Lung (tissue), 12 donors: ENCODE results near the gene FAM13A. TPM values are rescaled to one million over a fixed set of nuclear protein-coding genes. Genes with fewer than 3 reads are reported as not detected.

Source experiments
- ATAC-seq: fragments of 200-7000 bp; cut with Tn5 transposase; one replicate; pipeline ENCODE4 v1.9.1; 2020; ENCODE audit warnings: moderate number of reproducible peaks; ENCODE audit not compliant: insufficient read depth, low FRiP score
- DNase-seq, 3 donors: peaks; one replicate each; pipeline ENCODE4 v3.0.0-alpha.2; 2013 to 2017
- H3K27ac ChIP-seq, 2 donors: one replicate each; pipeline ENCODE4 v1.5.1; 2013; ENCODE audit warnings: mild to moderate bottlenecking in 2 of 2, moderate library complexity in 2 of 2, control low read depth in 1 of 2, inconsistent platforms in 1 of 2, low read depth in 1 of 2, low read length in 1 of 2
- H3K27me3 ChIP-seq, 3 donors: one replicate each; pipeline ENCODE4 v1.5.1; 2013; ENCODE audit warnings: low read length in 2 of 3; ENCODE audit not compliant: control insufficient read depth in 3 of 3, insufficient read depth in 3 of 3
- H3K36me3 ChIP-seq, 4 donors: one replicate each; pipeline ENCODE4 v1.5.1; 2013; ENCODE audit warnings: low read length in 4 of 4, mild to moderate bottlenecking in 1 of 4, moderate library complexity in 1 of 4; ENCODE audit not compliant: control insufficient read depth in 4 of 4, insufficient read depth in 4 of 4
- H3K4me1 ChIP-seq, 5 donors: one replicate each; pipeline ENCODE4 v1.5.1; 2013; ENCODE audit warnings: low read length in 5 of 5, mild to moderate bottlenecking in 2 of 5, moderate library complexity in 1 of 5; ENCODE audit not compliant: control insufficient read depth in 5 of 5, insufficient read depth in 5 of 5
- H3K4me3 ChIP-seq: one replicate; pipeline ENCODE4 v1.5.1; 2013; ENCODE audit warnings: mild to moderate bottlenecking, control low read depth, moderate library complexity
- H3K9ac ChIP-seq, 2 donors: one replicate each; pipeline ENCODE4 v1.5.1; 2013; ENCODE audit warnings: low read length in 2 of 2, control low read depth in 1 of 2; ENCODE audit not compliant: insufficient read depth in 1 of 2
- H3K9me3 ChIP-seq, 4 donors: one replicate each; pipeline ENCODE4 v1.5.1; 2013; ENCODE audit warnings: low read length in 3 of 4, mild to moderate bottlenecking in 1 of 4, moderate library complexity in 1 of 4; ENCODE audit not compliant: control insufficient read depth in 4 of 4, insufficient read depth in 3 of 4
- WGBS, 2 donors: extraction: QIAGEN DNeasy Blood & Tissue Kit; methylation state at CpG; one replicate each; pipeline ENCODE4 v1.1.7; 2013; 5-methylcytosine and 5-hydroxymethylcytosine counted together
- polyA plus RNA-seq, 2 donors: library from polyadenylated mRNA; stranded (reverse); fragments of 200-250 nt; gene quantifications; one replicate each; pipeline ENCODE4 v1.2.1, GENCODE V29; 2013
- total RNA-seq, 2 donors: library from RNA; depleted of rRNA in 1 of 2; stranded (reverse); fragments of >200 nt in 1 of 2; gene quantifications; one replicate each; pipeline ENCODE4 v1.2.1, GENCODE V29; 2014 to 2021
- TF ChIP-seq, protein P1 (sequence below): IDR thresholded peaks from 2 replicates; pipeline ENCODE4 v1.5.1; 2012; ENCODE audit warnings: mild to moderate bottlenecking; ENCODE audit errors: control extremely low read depth, extremely low read depth
- donor health status: control.
- donor health status: control.
- donor health status: Bipolar disorder and iron deficiency.
- donor health status: healthy.
- donor health status: DM: yes; HTN: yes; CAD: no.

Gene FAM13A
- total and polyA plus RNA-seq, 4 donors, result 9.2 to 122 (median 29.3) TPM

DNA sequence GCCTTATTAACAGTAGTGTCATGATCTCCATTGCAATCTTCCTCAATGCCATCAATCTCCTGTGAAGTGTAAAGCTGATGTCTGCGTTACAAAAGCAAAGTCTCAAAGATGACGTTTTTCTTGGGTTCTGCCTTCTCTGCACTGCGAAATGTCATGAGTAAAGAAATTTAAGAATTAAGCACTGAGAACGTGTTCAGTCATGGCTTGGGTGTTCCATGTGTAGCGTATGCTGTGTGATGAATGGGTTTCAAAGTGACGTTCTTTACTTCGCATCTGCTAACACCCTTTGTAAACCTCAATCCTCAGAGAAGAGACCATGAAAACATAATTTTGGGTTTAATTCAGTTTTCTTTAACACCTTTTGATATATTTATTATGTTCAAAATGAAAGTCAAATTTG, 360.4 kb downstream of the FAM13A start:
- Histone ChIP-seq H3K4me3 (no peak overlapping the region), H3K27ac (no peak overlapping the region), H3K4me1 (peaks cover 0 to 3% (median 0%) of the 10 kb centered on the region in 5 donors), H3K36me3 (peaks cover 0 to 6% (median 4%) of the 10 kb centered on the region in 4 donors), H3K27me3 (no peaks in the 10 kb centered on the region), H3K9me3 (no peaks in the 10 kb centered on the region), H3K9ac (peak overlapping the region in 1 of 2 donors; percentile 36)
- TF ChIP-seq, protein P1, sequence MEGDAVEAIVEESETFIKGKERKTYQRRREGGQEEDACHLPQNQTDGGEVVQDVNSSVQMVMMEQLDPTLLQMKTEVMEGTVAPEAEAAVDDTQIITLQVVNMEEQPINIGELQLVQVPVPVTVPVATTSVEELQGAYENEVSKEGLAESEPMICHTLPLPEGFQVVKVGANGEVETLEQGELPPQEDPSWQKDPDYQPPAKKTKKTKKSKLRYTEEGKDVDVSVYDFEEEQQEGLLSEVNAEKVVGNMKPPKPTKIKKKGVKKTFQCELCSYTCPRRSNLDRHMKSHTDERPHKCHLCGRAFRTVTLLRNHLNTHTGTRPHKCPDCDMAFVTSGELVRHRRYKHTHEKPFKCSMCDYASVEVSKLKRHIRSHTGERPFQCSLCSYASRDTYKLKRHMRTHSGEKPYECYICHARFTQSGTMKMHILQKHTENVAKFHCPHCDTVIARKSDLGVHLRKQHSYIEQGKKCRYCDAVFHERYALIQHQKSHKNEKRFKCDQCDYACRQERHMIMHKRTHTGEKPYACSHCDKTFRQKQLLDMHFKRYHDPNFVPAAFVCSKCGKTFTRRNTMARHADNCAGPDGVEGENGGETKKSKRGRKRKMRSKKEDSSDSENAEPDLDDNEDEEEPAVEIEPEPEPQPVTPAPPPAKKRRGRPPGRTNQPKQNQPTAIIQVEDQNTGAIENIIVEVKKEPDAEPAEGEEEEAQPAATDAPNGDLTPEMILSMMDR, result no peak
- WGBS, 2 donors, result 72 to 85% methylated on average over 7 of the region's 7 CpGs
- ATAC-seq (no peak), DNase-seq (peak in 2 of 3 donors; percentile 29 to 31)

GRCh38 chr4:88693792-88694191, 363.2 kb downstream of the FAM13A start:
- H3K27ac ChIP-seq, result no peak overlapping the region
- no peak for ATAC-seq
- WGBS, 2 donors, result 73 to 82% methylated on average over 3 of the region's 3 CpGs
- no peaks in the 10 kb centered on the region for H3K27me3 ChIP-seq
- peaks cover 4 to 16% (median 9%) of the 10 kb centered on the region in 4 donors for H3K36me3 ChIP-seq
- H3K9me3 ChIP-seq, result no peaks in the 10 kb centered on the region
- no peak overlapping the region for H3K9ac ChIP-seq
- peaks cover 0 to 3% (median 0%) of the 10 kb centered on the region in 5 donors for H3K4me1 ChIP-seq
- no peak overlapping the region for H3K4me3 ChIP-seq
- DNase-seq, result no peak
- TF ChIP-seq, protein P1, result no peak

GRCh38 chr4:88690355-88690754, 366.6 kb downstream of the FAM13A start:
- Histone ChIP-seq H3K27me3 (no peaks in the 10 kb centered on the region), H3K9ac (no peak overlapping the region), H3K27ac (no peak overlapping the region), H3K36me3 (peaks cover 6 to 28% (median 14%) of the 10 kb centered on the region in 4 donors), H3K4me3 (no peak overlapping the region), H3K9me3 (no peaks in the 10 kb centered on the region), H3K4me1 (no peaks in the 10 kb centered on the region)
- WGBS, 2 donors, result 85 to 90% methylated on average over 3 of the region's 3 CpGs
- TF ChIP-seq, protein P1, result no peak
- DNase-seq (no peak), ATAC-seq (no peak)

GRCh38 chr4:88681209-88681608, 375.8 kb downstream of the FAM13A start:
- peaks cover 11 to 30% (median 12%) of the 10 kb centered on the region in 4 donors for H3K36me3 ChIP-seq
- no peaks in the 10 kb centered on the region for H3K27me3 ChIP-seq
- no peaks in the 10 kb centered on the region for H3K9me3 ChIP-seq
- DNase-seq (no peak), ATAC-seq (no peak)
- no peaks in the 10 kb centered on the region for H3K4me1 ChIP-seq
- no peak overlapping the region for H3K27ac ChIP-seq
- 97 to 98% methylated on average over 5 of the region's 5 CpGs for WGBS, 2 donors
- H3K4me3 ChIP-seq, result no peak overlapping the region
- TF ChIP-seq, protein P1, result no peak
- H3K9ac ChIP-seq, result no peak overlapping the region
